HuH-7.5 (cell line): Measurements from ENCODE around the gene STYX.

Experiments used
- DNase-seq: peaks from one replicate; pipeline ENCODE4 v3.0.0; 2011; ENCODE audit warnings: low spot score

The STYX gene

GRCh38 chr14:52790011-52790755, 60.2 kb downstream of the STYX start:
- DNase-seq = no peak

- DNase-seq = no peak
Measured at GRCh38 chr14:52790756-52791222, 60.8 kb downstream of the STYX start.

GRCh38 chr14:52791223-52792096, 61.5 kb downstream of the STYX start, which contains the start of gene GNPNAT1:
TSS of gene GNPNAT1 (minus strand) at chr14:52791607. CDS start at chr14:52784650, 6,957 bp downstream.
- peak; percentile 64 for DNase-seq

GRCh38 chr14:52792097-52792415, 62.1 kb downstream of the STYX start:
- no peak for DNase-seq

- DNase-seq = no peak
Measured at GRCh38 chr14:52793061-52793460, 63.1 kb downstream of the STYX start.

- no peak for DNase-seq
Measured at GRCh38 chr14:52797653-52798052, 67.7 kb downstream of the STYX start.

- DNase-seq = no peak
Measured at GRCh38 chr14:52798826-52799225, 68.9 kb downstream of the STYX start.

- DNase-seq = no peak
Measured at GRCh38 chr14:52801014-52801712, 71.2 kb downstream of the STYX start.

GRCh38 chr14:52802597-52802996, 72.6 kb downstream of the STYX start:
- DNase-seq = no peak

GRCh38 chr14:52806115-52806514, 76.1 kb downstream of the STYX start:
- no peak for DNase-seq

- no peak for DNase-seq
Measured at GRCh38 chr14:52808101-52808500, 78.1 kb downstream of the STYX start.

- DNase-seq = no peak
Measured at GRCh38 chr14:52821805-52822250, 91.9 kb downstream of the STYX start.

GRCh38 chr14:52824462-52824861, 94.5 kb downstream of the STYX start:
- DNase-seq = no peak
